Hepatocyte (in vitro differentiated cells): ENCODE measurements around the gene RGS11.

ENCODE experiments used
- EZH2 ChIP-seq: fragments of 200-600 bp; sonication (generic); IDR thresholded peaks from 2 replicates; pipeline ENCODE4 v1.6.1; 2016; ENCODE audit warnings: antibody characterized with exemption, mild to moderate bottlenecking, borderline replicate concordance
- EZH2phosphoT487 ChIP-seq: fragments of 200-600 bp; sonication (generic); IDR thresholded peaks from one replicate; pipeline ENCODE4 v1.6.1; 2018; ENCODE audit warnings: antibody characterized with exemption, mild to moderate bottlenecking, low read depth, moderate library complexity; ENCODE audit not compliant: unreplicated experiment, severe bottlenecking
- TF ChIP-seq, protein P1 (sequence below): fragments of 200-600 bp; sonication (generic); IDR thresholded peaks from 2 replicates; pipeline ENCODE4 v1.5.1; 2016; ENCODE audit warnings: antibody characterized with exemption, mild to moderate bottlenecking; ENCODE audit not compliant: poor library complexity

DNA sequence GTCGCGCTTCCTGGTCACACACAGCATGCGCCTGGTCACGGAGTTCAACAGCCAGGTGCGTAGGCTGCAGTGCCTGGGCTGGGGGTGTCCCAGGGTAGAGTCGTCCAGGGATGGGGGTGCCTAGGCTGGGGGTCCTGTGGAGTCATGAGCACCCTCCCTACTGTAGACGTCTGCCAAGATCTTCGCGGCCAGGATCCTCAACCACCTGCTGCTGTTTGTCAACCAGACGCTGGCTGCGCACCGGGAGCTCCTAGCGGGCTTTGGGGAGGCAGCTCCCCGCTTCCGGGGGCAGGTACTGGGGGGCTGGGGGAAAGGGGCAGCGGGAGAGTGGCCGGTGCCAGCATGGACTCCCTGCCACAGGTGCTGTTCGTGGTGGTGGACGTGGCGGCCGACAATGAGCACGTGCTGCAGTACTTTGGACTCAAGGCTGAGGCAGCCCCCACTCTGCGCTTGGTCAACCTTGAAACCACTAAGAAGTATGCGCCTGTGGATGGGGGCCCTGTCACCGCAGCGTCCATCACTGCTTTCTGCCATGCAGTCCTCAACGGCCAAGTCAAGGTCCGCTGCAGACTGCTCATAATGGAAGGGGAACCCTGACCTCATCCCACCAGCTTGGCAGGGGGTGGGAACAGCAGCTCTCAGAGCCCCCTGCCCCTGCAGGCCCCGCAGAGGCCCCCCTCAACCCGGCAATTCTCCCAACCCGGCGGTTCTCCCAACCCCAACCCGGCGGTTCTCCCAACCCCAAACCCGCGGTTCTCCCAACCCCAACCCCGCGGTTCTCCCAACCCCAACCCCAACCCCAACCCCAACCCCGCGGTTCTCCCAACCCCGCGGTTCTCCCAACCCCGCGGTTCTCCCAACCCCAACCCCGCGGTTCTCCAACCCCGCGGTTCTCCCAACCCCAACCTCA is 9.7 kb upstream of the RGS11 start:
- no peak for TF ChIP-seq EZH2
- TF ChIP-seq, protein P1, sequence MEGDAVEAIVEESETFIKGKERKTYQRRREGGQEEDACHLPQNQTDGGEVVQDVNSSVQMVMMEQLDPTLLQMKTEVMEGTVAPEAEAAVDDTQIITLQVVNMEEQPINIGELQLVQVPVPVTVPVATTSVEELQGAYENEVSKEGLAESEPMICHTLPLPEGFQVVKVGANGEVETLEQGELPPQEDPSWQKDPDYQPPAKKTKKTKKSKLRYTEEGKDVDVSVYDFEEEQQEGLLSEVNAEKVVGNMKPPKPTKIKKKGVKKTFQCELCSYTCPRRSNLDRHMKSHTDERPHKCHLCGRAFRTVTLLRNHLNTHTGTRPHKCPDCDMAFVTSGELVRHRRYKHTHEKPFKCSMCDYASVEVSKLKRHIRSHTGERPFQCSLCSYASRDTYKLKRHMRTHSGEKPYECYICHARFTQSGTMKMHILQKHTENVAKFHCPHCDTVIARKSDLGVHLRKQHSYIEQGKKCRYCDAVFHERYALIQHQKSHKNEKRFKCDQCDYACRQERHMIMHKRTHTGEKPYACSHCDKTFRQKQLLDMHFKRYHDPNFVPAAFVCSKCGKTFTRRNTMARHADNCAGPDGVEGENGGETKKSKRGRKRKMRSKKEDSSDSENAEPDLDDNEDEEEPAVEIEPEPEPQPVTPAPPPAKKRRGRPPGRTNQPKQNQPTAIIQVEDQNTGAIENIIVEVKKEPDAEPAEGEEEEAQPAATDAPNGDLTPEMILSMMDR: no peak
- TF ChIP-seq EZH2phosphoT487: no peak
